Measurements from ENCODE around the gene FERMT3. TPM values are rescaled to one million over a fixed set of nuclear protein-coding genes. Genes with fewer than 3 reads are reported as not detected.
A peak's percentile ranks its signal among the peaks of the same experiment; 100 is the strongest.

Gene FERMT3
- total RNA-seq, 1 donor from 2014 or later = 5.4 TPM

DNA sequence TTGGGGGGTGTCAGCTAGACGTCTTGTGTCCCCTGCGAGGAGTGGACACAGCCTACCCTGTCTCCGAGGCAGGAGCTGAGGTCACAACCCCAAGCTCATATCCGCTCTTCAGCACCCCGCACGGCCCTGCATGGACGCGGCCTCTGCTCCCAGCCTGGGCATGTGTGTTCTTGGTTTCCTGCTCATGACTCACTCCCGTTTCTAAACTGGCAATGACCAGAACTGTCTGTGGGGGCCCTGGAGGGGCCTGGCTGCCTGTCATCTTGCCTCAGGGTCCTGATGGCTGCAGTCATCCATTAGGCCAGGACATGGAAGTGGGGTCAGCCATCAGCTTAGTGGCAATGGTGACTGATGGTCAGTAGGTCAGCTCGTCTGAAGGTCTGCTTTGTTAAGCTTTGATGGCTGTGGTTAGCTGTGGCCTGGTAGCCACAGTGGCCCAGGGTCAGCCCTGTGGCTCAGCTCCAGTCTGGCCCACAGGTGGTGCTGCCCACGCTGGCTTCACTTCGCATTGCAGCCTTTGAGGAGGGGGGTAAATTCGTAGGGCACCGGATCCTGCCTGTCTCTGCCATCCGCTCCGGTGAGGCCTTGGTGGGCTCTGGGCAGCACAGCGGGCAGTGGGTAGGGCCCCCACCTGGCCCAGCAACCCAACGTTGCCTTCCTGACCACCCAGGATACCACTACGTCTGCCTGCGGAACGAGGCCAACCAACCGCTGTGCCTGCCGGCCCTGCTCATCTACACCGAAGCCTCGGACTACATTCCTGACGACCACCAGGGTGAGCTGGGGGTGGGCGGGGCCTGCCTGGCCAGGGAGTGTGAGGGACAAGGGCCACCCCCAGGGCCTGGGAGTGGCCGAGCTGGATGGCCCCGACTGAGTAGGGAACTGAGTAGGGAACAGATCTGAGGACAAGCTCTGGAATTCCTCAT is 56.8 kb downstream of the FERMT3 start:
- Histone ChIP-seq H3K36me3 (peaks cover 76% of the 10 kb centered on the region), H3K27me3 (ENCODE audit: low read depth) (no peaks in the 10 kb centered on the region), H3K4me1 (peaks cover 19% of the 10 kb centered on the region), H3K4me3 (no peak overlapping the region), H3K9me3 (replicated peaks) (no peaks in the 10 kb centered on the region), H3K27ac (replicated peaks) (no peak overlapping the region)
- DNase-seq = no peak
- intact Hi-C loops (cut with micrococcal nuclease) = no loop called here
- TF ChIP-seq, protein P1, sequence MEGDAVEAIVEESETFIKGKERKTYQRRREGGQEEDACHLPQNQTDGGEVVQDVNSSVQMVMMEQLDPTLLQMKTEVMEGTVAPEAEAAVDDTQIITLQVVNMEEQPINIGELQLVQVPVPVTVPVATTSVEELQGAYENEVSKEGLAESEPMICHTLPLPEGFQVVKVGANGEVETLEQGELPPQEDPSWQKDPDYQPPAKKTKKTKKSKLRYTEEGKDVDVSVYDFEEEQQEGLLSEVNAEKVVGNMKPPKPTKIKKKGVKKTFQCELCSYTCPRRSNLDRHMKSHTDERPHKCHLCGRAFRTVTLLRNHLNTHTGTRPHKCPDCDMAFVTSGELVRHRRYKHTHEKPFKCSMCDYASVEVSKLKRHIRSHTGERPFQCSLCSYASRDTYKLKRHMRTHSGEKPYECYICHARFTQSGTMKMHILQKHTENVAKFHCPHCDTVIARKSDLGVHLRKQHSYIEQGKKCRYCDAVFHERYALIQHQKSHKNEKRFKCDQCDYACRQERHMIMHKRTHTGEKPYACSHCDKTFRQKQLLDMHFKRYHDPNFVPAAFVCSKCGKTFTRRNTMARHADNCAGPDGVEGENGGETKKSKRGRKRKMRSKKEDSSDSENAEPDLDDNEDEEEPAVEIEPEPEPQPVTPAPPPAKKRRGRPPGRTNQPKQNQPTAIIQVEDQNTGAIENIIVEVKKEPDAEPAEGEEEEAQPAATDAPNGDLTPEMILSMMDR (IDR thresholded peaks at IDR 0.05; ENCODE audit: borderline replicate concordance) = no peak

DNA sequence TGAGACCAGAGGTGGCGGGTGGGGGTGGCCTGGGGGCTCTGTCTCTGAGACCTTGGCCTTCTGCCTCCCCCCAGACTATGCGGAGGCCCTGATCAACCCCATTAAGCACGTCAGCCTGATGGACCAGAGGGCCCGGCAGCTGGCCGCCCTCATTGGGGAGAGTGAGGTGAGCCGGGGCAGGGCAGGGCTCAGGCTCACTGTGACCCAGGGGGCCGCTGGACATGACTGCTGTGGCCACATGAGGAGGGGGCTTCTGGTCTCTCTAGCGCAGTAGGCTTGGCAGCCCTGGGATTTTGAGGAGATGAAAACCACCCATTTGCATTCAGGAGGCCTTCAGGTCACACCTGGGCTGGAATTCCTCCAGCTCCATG is 57.4 kb downstream of the FERMT3 start:
- Histone ChIP-seq H3K27me3 (ENCODE audit: low read depth) (no peaks in the 10 kb centered on the region), H3K4me1 (peaks cover 25% of the 10 kb centered on the region), H3K27ac (replicated peaks) (no peak overlapping the region), H3K4me3 (no peak overlapping the region), H3K9me3 (replicated peaks) (no peaks in the 10 kb centered on the region), H3K36me3 (peaks cover 69% of the 10 kb centered on the region)
- TF ChIP-seq, protein P1 (IDR thresholded peaks at IDR 0.05; ENCODE audit: borderline replicate concordance) = no peak
- intact Hi-C loops (cut with micrococcal nuclease) = no loop called here
- no peak for DNase-seq

GRCh38 chr11:64264371-64264852 is 57.9 kb downstream of the FERMT3 start:
- no peak for DNase-seq
- no peak overlapping the region for H3K4me3 ChIP-seq
- peaks cover 64% of the 10 kb centered on the region for H3K36me3 ChIP-seq
- H3K27ac ChIP-seq (replicated peaks) = no peak overlapping the region
- H3K27me3 ChIP-seq (ENCODE audit: low read depth) = no peaks in the 10 kb centered on the region
- TF ChIP-seq, protein P1 (IDR thresholded peaks at IDR 0.05; ENCODE audit: borderline replicate concordance) = no peak
- H3K4me1 ChIP-seq = peaks cover 30% of the 10 kb centered on the region
- no peaks in the 10 kb centered on the region for H3K9me3 ChIP-seq (replicated peaks)
- intact Hi-C loops (cut with micrococcal nuclease) = no loop called here

DNA sequence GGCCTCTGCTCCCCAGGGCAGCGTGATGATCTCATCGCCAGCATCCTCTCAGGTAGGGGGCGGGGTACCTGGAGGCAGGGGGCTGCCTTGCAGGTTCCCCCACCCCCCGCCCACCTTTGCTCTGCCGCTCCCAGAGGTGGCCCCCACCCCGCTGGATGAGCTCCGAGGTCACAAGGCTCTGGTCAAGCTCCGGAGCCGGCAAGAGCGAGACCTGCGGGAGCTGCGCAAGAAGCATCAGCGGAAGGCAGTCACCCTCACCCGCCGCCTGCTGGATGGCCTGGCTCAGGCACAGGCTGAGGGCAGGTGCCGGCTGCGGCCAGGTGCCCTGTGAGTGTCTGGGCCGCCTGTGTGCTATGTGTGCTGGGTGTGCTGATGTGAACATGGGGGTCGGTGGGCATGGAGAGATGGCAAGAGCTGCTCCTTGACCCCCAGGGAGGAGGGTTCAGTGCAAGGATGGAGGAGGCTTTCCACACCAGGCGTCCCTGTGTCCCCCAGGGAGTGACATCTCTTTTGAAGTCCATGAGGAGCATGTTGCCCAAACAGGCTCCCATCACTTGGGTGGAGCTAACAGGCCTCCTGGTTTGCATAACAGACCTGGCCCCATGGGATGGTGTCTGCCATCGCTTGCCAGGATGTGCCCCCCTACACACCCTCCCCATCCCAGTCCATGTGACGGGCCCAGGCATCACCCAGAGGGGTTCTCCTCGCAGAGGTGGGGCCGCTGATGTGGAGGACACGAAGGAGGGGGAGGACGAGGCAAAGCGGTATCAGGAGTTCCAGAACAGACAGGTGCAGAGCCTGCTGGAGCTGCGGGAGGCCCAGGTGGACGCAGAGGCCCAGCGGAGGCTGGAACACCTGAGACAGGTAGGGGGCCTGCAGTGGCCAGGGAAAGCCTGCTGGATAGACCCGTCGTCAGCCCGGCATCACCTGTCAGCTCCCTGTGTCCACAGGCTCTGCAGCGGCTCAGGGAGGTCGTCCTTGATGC is 58.9 kb downstream of the FERMT3 start:
- H3K4me3 ChIP-seq = no peak overlapping the region
- TF ChIP-seq, protein P1 (IDR thresholded peaks at IDR 0.05; ENCODE audit: borderline replicate concordance) = no peak
- H3K27ac ChIP-seq (replicated peaks) = no peak overlapping the region
- DNase-seq = no peak
- H3K4me1 ChIP-seq = peaks cover 36% of the 10 kb centered on the region
- intact Hi-C loops (cut with micrococcal nuclease) = no loop called here
- peaks cover 56% of the 10 kb centered on the region for H3K36me3 ChIP-seq
- no peaks in the 10 kb centered on the region for H3K9me3 ChIP-seq (replicated peaks)
- H3K27me3 ChIP-seq (ENCODE audit: low read depth) = no peaks in the 10 kb centered on the region

DNA sequence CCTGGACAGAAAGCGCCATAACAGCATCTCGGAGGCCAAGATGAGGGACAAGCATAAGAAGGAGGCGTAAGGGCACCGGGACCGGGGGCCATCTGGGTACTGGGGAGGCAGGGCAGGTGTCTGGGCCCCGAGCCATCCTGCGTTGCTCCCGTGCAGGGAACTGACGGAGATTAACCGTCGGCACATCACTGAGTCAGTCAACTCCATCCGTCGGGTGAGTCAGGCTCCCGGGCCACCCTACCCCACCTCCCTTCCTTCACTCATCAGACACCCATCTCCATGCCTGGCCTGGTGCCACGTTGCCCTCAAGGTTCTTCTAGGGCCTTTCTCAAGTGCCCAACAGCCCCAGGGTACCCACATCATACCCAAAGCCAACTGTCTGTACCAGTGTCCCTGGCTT is 59.8 kb downstream of the FERMT3 start:
- H3K9me3 ChIP-seq (replicated peaks) = no peaks in the 10 kb centered on the region
- H3K27ac ChIP-seq (replicated peaks) = peak overlapping the region; percentile 98
- H3K4me3 ChIP-seq = no peak overlapping the region
- TF ChIP-seq, protein P1 (IDR thresholded peaks at IDR 0.05; ENCODE audit: borderline replicate concordance) = no peak
- no peaks in the 10 kb centered on the region for H3K27me3 ChIP-seq (ENCODE audit: low read depth)
- peaks cover 51% of the 10 kb centered on the region for H3K36me3 ChIP-seq
- intact Hi-C loops (cut with micrococcal nuclease) = no loop called here
- no peak for DNase-seq
- peaks cover 38% of the 10 kb centered on the region for H3K4me1 ChIP-seq

Measured in left ventricle myocardium inferior (tissue), 1 donor.